PC-9 (cell line): ENCODE results near the gene ADORA1.

Experiments
- EZH2 ChIP-seq: fragments of 200-600 bp; sonication (generic); IDR thresholded peaks from 2 replicates; pipeline ENCODE4 v1.8.0; 2017; ENCODE audit warnings: antibody characterized with exemption, low read depth
- TF ChIP-seq, protein P1 (sequence below): fragments of 200-600 bp; sonication (generic); conservative IDR thresholded peaks from 2 replicates; pipeline ENCODE4 v1.6.1; 2017; ENCODE audit warnings: mixed run types, antibody characterized with exemption, mild to moderate bottlenecking, moderate library complexity

DNA sequence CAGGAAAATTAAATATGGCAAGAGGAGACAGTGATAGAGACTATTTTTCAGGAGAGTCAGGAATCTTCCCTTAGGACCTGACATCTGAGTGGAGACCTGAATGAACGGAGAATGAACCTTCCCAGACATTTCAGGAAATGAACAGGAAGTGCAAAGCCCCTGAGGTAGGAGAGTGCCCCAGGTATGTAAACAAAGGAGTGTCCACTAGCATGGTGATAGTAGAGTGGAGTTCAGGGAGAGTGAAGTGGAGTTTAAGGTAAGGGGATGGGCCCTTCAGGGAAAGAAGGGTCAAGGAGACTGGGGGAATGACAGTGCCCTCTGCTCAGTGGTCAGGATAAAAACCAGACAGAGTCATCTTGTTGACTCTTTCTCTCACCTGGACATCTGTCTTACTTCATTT is 28.8 kb downstream of the ADORA1 start:
- TF ChIP-seq, protein P1, sequence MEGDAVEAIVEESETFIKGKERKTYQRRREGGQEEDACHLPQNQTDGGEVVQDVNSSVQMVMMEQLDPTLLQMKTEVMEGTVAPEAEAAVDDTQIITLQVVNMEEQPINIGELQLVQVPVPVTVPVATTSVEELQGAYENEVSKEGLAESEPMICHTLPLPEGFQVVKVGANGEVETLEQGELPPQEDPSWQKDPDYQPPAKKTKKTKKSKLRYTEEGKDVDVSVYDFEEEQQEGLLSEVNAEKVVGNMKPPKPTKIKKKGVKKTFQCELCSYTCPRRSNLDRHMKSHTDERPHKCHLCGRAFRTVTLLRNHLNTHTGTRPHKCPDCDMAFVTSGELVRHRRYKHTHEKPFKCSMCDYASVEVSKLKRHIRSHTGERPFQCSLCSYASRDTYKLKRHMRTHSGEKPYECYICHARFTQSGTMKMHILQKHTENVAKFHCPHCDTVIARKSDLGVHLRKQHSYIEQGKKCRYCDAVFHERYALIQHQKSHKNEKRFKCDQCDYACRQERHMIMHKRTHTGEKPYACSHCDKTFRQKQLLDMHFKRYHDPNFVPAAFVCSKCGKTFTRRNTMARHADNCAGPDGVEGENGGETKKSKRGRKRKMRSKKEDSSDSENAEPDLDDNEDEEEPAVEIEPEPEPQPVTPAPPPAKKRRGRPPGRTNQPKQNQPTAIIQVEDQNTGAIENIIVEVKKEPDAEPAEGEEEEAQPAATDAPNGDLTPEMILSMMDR: no peak
- TF ChIP-seq EZH2: no peak
